Mesothelial cell of epicardium (in vitro differentiated cells): ENCODE data around the gene ANK2. TPM values are rescaled to one million over a fixed set of nuclear protein-coding genes. Genes with fewer than 3 reads are reported as not detected.

Source experiments
- DNase-seq, 2 experiments: peaks; one replicate each; pipeline ENCODE4 v3.0.0; 2021; ENCODE audit warnings: low spot score in 2 of 2; ENCODE audit not compliant: unreplicated experiment in 2 of 2
- H3K27ac Mint-ChIP-seq: 2 replicates; pipeline ENCODE4 v1.8.0; 2021; ENCODE audit warnings: mixed read lengths
- H3K27me3 Mint-ChIP-seq: 2 replicates; pipeline ENCODE4 v1.8.0; 2021; ENCODE audit warnings: low read depth, mixed read lengths
- H3K36me3 Mint-ChIP-seq: 2 replicates; pipeline ENCODE4 v1.8.0; 2021; ENCODE audit warnings: mixed read lengths
- H3K4me1 Mint-ChIP-seq: 2 replicates; pipeline ENCODE4 v1.8.0; 2021; ENCODE audit warnings: mixed read lengths
- H3K4me3 Mint-ChIP-seq: 2 replicates; pipeline ENCODE4 v1.8.0; 2021; ENCODE audit warnings: mild to moderate bottlenecking, moderate library complexity, mixed read lengths
- H3K9me3 Mint-ChIP-seq: 2 replicates; pipeline ENCODE4 v1.8.0; 2021; ENCODE audit warnings: mixed read lengths
- total RNA-seq: library from RNA; stranded (reverse); gene quantifications from 3 replicates; pipeline ENCODE4 v1.2.1, GENCODE V29; 2021
- TF ChIP-seq, protein P1 (sequence below): fragments of 200-600 bp; sonication (generic); IDR thresholded peaks from one replicate; pipeline ENCODE4 v1.5.0; 2021; ENCODE audit warnings: antibody characterized with exemption; ENCODE audit not compliant: unreplicated experiment

Gene ANK2
- total RNA-seq, 1 donor from 2014 or later, result 9.2 TPM

DNA sequence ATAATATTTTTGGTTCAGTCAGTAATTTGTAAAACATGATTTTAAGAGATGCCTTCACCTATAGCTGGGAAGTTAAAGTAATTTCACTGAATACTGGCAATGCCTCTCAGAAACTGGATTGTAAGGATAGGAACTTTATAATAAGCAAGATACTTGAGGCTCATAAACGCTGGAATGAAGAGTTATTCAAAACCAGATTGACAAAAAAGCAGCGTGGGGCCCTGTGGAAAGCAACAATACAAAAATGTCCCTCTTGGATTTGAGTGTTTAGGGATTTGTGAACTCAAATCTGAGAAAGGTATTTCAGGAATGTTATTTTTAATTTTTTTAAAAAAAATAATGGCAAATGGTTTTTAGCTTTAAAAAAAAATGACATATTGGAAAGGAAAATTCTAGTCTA lies 94.6 kb downstream of the ANK2 start:
- Mint-ChIP-seq H3K27me3 (no peaks in the 10 kb centered on the region), H3K9me3 (no peaks in the 10 kb centered on the region), H3K36me3 (no peaks in the 10 kb centered on the region), H3K4me3 (no peak overlapping the region), H3K27ac (peak overlapping the region; percentile 72), H3K4me1 (peaks cover 75% of the 10 kb centered on the region)
- TF ChIP-seq, protein P1, sequence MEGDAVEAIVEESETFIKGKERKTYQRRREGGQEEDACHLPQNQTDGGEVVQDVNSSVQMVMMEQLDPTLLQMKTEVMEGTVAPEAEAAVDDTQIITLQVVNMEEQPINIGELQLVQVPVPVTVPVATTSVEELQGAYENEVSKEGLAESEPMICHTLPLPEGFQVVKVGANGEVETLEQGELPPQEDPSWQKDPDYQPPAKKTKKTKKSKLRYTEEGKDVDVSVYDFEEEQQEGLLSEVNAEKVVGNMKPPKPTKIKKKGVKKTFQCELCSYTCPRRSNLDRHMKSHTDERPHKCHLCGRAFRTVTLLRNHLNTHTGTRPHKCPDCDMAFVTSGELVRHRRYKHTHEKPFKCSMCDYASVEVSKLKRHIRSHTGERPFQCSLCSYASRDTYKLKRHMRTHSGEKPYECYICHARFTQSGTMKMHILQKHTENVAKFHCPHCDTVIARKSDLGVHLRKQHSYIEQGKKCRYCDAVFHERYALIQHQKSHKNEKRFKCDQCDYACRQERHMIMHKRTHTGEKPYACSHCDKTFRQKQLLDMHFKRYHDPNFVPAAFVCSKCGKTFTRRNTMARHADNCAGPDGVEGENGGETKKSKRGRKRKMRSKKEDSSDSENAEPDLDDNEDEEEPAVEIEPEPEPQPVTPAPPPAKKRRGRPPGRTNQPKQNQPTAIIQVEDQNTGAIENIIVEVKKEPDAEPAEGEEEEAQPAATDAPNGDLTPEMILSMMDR, result no peak
- no peak for DNase-seq

DNA sequence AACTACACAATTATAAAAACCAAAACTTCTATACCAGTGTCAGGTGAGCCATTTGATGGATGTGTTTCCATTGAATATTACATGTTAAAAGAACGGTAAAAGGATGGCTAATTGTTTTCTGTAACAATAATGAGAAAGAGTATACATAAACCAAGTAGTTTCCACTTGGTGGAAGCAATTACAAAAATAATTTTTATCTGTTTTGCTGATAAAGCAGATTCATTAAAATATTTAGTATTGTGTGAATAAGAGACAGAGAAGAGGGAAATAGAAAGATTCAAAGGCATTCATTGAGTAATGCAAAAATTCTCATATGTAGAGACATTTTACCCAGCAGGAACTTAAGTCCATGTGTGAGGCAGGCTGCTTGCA lies 95.7 kb downstream of the ANK2 start:
- no peak overlapping the region for H3K4me3 Mint-ChIP-seq
- TF ChIP-seq, protein P1, result no peak
- no peaks in the 10 kb centered on the region for H3K36me3 Mint-ChIP-seq
- H3K27me3 Mint-ChIP-seq, result no peaks in the 10 kb centered on the region
- H3K27ac Mint-ChIP-seq, result no peak overlapping the region
- DNase-seq, result no peak
- peaks cover 66% of the 10 kb centered on the region for H3K4me1 Mint-ChIP-seq
- H3K9me3 Mint-ChIP-seq, result no peaks in the 10 kb centered on the region

DNA sequence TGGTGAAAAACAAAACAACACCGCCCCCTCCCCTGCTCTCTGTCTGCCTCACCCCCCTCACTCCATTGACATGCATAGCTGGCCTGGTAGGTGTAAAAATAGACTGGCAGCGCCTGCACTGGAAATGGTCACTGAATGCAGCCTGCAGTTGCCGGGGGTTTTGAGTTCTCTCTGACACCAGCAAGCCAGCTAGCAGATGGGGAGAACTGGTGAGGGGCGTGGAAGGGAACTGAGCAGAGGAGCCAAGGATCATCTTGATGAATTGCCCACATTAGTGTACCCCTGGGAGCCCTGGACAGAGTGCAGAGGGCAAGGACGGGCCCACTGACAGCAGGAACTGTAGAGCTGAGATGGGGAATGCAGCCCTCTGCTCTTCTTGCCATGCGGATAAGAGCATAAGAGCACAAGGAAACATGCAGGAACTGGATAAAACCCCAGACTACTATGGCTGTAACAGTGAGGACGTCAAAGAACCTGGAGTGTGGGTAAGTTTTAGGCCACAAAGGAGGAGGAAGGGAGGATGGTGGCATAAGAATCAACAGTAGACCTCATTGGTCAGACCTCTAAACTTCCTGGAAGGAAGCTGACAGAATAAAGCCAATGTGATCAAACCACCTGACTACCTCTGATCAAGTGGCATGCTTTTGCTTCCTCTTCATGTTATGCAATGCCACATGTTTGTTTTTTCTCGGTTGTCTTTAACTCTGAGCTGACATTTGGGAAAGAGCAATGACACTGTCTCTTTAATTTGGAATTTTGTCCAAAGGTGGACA lies 96.3 kb downstream of the ANK2 start:
- H3K36me3 Mint-ChIP-seq, result no peaks in the 10 kb centered on the region
- H3K4me3 Mint-ChIP-seq, result no peak overlapping the region
- no peaks in the 10 kb centered on the region for H3K9me3 Mint-ChIP-seq
- no peaks in the 10 kb centered on the region for H3K27me3 Mint-ChIP-seq
- H3K4me1 Mint-ChIP-seq, result peaks cover 63% of the 10 kb centered on the region
- DNase-seq, result no peak
- peak overlapping the region; percentile 69 for H3K27ac Mint-ChIP-seq
- TF ChIP-seq, protein P1, result no peak

DNA sequence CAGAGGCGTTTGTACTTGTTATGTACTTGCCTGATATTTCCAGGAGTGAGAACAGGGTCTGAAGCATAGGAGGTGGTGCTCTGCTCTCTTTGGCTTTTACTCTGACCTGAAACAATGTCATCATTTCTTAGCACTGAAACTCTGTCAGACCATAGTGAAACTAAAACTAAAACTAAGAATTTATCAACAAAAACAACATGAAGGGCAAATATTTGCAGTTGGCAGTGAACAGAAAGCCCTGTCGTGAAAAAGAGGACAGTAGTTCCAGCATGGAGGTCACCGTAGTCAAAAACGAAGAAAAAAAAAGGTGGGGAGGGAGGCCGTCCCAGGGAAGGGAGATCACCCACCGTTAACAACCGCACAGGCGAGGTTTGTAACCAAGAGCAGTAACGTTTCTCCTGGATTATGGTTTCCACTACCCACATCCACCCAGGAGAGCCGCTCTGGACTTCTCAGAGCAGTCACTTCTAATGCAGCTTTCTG lies 97.5 kb downstream of the ANK2 start:
- peaks cover 51% of the 10 kb centered on the region for H3K4me1 Mint-ChIP-seq
- no peaks in the 10 kb centered on the region for H3K36me3 Mint-ChIP-seq
- H3K9me3 Mint-ChIP-seq, result no peaks in the 10 kb centered on the region
- no peak overlapping the region for H3K4me3 Mint-ChIP-seq
- DNase-seq, result no peak
- H3K27me3 Mint-ChIP-seq, result no peaks in the 10 kb centered on the region
- TF ChIP-seq, protein P1, result no peak
- H3K27ac Mint-ChIP-seq, result peak overlapping the region; percentile 52

DNA sequence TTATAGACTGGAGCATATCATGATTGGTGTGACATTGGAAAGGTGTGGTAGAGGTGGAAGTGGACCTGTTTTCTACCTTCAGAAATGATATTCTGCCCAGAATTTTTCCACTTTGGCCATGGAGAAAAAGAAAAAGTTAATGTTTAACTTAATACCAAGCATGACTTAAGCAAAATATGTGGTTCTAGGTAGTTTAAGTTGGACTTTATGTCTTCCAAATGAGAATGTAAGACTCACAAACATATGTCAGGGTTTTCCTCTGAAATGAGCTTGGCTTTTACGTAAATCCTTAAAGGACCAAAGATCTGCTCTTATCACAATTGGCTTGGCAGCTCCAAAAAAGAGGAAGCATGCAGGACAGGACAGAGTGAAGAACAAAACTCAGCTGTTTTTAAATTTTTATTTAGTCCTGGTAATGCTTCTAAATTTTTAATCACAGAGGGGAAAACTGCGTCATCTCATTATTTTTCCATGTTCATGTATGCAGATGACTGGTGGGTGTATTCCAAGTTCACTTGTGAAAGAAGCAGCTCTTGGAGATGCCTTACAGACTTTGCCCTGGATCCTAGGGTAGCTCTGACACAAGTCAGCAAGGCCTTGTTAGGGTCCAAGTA lies 98.2 kb downstream of the ANK2 start:
- Mint-ChIP-seq H3K27ac (no peak overlapping the region), H3K4me1 (peaks cover 45% of the 10 kb centered on the region), H3K4me3 (no peak overlapping the region), H3K27me3 (no peaks in the 10 kb centered on the region), H3K36me3 (no peaks in the 10 kb centered on the region), H3K9me3 (no peaks in the 10 kb centered on the region)
- DNase-seq, result no peak
- TF ChIP-seq, protein P1, result no peak
